Measurements from ENCODE around the gene MYH10. TPM values are rescaled to one million over a fixed set of nuclear protein-coding genes. Genes with fewer than 3 reads are reported as not detected.

MYH10 gene
- total RNA-seq, 1 donor from 2014 or later: 270 TPM

- no peaks in the 10 kb centered on the region for H3K4me1 Mint-ChIP-seq
- H3K27ac Mint-ChIP-seq (ENCODE audit: unreplicated experiment): peak overlapping the region; percentile 45
- peaks cover 26% of the 10 kb centered on the region for H3K36me3 Mint-ChIP-seq (ENCODE audit: low read depth)
- H3K27me3 Mint-ChIP-seq (ENCODE audit: low read depth): no peaks in the 10 kb centered on the region
- no peak for TF ChIP-seq CTCF (conservative IDR thresholded peaks at IDR 0.05)
- H3K9me3 Mint-ChIP-seq: no peaks in the 10 kb centered on the region
- H3K4me3 Mint-ChIP-seq: no peak overlapping the region
- no peak for DNase-seq (ENCODE audit: low read depth, low spot score)
These were observed 155.3 kb downstream of the MYH10 start for GRCh38 chr17:8475227-8475626.

- Mint-ChIP-seq H3K9me3 (no peaks in the 10 kb centered on the region), H3K36me3 (ENCODE audit: low read depth) (peaks cover 23% of the 10 kb centered on the region), H3K4me3 (no peak overlapping the region), H3K27me3 (ENCODE audit: low read depth) (no peaks in the 10 kb centered on the region), H3K27ac (ENCODE audit: unreplicated experiment) (peak overlapping the region; percentile 45), H3K4me1 (no peaks in the 10 kb centered on the region)
- no peak for DNase-seq (ENCODE audit: low read depth, low spot score)
- TF ChIP-seq CTCF (conservative IDR thresholded peaks at IDR 0.05): no peak
These were observed 155.7 kb downstream of the MYH10 start for GRCh38 chr17:8474826-8475225.

GRCh38 chr17:8473451-8474192 is 156.9 kb downstream of the MYH10 start:
- DNase-seq (ENCODE audit: low read depth, low spot score): no peak
- H3K4me3 Mint-ChIP-seq: no peak overlapping the region
- H3K36me3 Mint-ChIP-seq (ENCODE audit: low read depth): peaks cover 21% of the 10 kb centered on the region
- H3K4me1 Mint-ChIP-seq: no peaks in the 10 kb centered on the region
- no peak for TF ChIP-seq CTCF (conservative IDR thresholded peaks at IDR 0.05)
- H3K27me3 Mint-ChIP-seq (ENCODE audit: low read depth): no peaks in the 10 kb centered on the region
- H3K27ac Mint-ChIP-seq (ENCODE audit: unreplicated experiment): no peak overlapping the region
- H3K9me3 Mint-ChIP-seq: no peaks in the 10 kb centered on the region

GRCh38 chr17:8472663-8473062 is 157.9 kb downstream of the MYH10 start:
- H3K9me3 Mint-ChIP-seq: no peaks in the 10 kb centered on the region
- peak overlapping the region; percentile 16 for H3K27ac Mint-ChIP-seq (ENCODE audit: unreplicated experiment)
- no peaks in the 10 kb centered on the region for H3K27me3 Mint-ChIP-seq (ENCODE audit: low read depth)
- H3K4me1 Mint-ChIP-seq: no peaks in the 10 kb centered on the region
- peaks cover 17% of the 10 kb centered on the region for H3K36me3 Mint-ChIP-seq (ENCODE audit: low read depth)
- no peak for DNase-seq (ENCODE audit: low read depth, low spot score)
- H3K4me3 Mint-ChIP-seq: no peak overlapping the region
- no peak for TF ChIP-seq CTCF (conservative IDR thresholded peaks at IDR 0.05)

- TF ChIP-seq CTCF (conservative IDR thresholded peaks at IDR 0.05): no peak
- DNase-seq (ENCODE audit: low read depth, low spot score): no peak
- H3K36me3 Mint-ChIP-seq (ENCODE audit: low read depth): peaks cover 15% of the 10 kb centered on the region
- H3K9me3 Mint-ChIP-seq: no peaks in the 10 kb centered on the region
- H3K4me1 Mint-ChIP-seq: no peaks in the 10 kb centered on the region
- H3K27ac Mint-ChIP-seq (ENCODE audit: unreplicated experiment): no peak overlapping the region
- no peaks in the 10 kb centered on the region for H3K27me3 Mint-ChIP-seq (ENCODE audit: low read depth)
- H3K4me3 Mint-ChIP-seq: no peak overlapping the region
These were observed 160.0 kb downstream of the MYH10 start for GRCh38 chr17:8470447-8471047.
